ENCODE measurements around the gene RNF223. TPM values are rescaled to one million over a fixed set of nuclear protein-coding genes. Genes with fewer than 3 reads are reported as not detected.
"Not testable (repeated sequence)": the region's sequence is repeated elsewhere in the genome, so short reads cannot be mapped to it uniquely, and the experiment has no call there.

Gene RNF223
- polyA plus RNA-seq, 10 donors = 0.08 to 0.16 (median 0.11) TPM; not detected in 5

- DNase-seq = no peak
Observed at GRCh38 chr1:1074631-1075147, 583 bp upstream of the RNF223 start.

- no peak for DNase-seq
Observed at GRCh38 chr1:1072849-1073742, 1.0 kb downstream of the RNF223 start.

GRCh38 chr1:1072299-1072848, 1.7 kb downstream of the RNF223 start:
- DNase-seq = no peak

DNA sequence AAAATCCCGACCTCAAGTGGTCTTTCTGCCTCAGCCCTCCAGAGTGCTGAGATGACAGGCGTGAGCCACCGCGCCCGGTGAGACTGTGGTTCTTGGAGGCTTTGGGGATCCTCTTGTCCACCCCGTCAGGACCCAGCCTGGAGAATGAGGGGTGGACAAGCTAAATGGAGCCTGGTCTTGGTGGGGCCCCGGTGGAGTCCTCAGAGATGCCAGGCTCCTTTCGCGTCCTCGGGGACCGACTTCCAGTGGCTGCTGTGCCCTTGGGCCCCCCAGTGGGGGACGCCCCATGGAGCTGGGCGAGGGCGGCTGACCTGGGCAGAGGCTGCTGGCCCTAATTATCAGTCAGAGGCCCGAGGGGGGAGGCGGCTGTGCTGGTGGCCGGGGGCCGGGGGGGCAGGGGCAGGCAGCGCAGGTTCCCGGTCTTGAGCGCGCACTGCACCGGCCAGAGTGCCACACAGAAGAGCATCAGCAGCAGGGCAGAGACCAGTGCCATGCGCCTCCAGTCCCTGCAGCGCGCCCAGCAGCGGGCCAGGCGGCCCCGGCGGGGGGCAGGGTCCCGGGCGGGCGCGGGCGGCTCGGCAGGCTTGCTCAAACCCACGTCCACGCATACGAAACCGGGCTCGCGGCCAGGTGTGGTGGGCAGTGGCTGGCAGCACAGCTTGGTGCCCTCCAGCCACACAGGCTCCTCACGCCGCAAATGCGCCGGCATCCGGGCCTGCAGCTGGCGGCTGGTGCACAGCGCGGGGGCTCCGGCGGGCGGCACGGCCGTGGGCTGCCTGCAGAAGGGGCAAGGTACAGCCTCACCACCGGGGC, 2.4 kb downstream of the RNF223 start:
- DNase-seq = no peak

DNA sequence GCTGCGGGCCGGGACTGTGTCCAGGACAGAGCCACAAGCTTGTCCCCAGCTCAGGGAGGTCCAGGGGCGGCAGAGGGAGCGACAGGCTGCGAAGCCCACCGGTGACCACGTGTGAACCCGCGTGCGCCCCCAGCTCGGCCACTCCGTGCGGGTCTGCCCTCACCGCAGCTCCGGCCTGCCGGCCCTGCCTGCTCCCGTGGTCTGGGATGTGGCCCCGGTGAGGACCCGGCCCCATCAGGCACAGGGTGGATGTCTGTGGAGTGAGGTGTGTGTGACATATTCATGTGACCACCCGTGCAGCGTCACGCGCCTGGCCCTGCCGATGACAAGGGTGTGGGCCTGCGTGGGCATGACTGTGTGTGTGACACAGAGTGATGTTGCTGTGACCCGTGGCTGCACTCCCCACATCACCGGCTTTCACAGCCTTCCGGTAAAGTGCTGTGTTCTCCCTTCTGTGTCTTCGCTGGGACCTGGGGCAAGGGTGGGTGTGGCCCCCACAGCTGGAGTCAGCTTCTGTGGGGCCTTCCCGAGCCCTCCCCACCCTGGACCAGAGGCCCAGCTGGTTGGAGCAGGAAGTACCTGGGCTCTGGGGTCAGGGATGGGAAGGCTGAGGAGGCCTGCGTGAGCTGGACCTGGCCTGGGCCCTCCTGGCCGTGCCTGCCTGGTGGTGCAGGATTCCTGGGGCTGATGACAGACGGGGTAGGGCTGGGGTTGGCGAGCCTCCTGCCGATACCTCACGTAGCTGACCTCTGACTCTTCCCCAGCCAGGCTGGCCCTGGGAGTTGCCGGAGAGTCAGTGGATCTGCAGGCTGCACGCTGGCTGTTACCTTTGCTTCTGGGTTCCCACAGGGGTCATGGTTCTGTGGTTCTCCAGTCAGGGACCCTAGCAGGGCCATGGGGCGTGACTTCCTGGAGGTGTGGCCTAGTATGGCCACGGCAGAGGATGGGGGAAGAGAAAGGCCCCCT, 4.1 kb downstream of the RNF223 start:
- DNase-seq = no peak

- DNase-seq = peak in 2 of 3 donors; percentile 32 to 61
Observed at GRCh38 chr1:1069056-1069710, 4.9 kb downstream of the RNF223 start.

DNA sequence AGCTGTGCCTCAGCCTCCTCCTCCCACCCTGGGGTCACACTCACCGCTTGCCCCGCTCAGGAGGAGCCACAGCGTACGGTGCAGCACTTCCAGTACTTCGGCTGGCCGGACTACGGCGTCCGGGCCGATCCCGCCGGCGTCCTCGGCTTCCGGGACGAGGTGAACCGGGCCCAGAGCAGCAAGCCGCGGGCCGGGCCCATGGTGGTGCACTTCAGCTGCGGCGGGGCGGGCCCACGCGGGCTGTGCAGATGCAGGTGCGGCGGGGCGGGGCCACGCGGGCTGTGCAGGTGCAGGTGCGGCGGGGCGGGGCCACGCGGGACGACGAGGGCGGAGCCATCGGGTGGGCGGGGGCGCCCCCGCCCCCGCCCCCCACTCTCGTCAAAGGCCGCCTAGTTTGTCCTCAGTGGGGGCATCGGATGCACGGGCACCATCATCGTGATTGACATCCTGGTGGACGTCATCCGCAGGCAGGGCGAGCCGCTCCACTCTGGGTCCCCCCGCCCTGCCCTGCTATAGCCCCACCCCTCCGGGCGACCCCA, 5.5 kb downstream of the RNF223 start:
- no peak for DNase-seq

DNA sequence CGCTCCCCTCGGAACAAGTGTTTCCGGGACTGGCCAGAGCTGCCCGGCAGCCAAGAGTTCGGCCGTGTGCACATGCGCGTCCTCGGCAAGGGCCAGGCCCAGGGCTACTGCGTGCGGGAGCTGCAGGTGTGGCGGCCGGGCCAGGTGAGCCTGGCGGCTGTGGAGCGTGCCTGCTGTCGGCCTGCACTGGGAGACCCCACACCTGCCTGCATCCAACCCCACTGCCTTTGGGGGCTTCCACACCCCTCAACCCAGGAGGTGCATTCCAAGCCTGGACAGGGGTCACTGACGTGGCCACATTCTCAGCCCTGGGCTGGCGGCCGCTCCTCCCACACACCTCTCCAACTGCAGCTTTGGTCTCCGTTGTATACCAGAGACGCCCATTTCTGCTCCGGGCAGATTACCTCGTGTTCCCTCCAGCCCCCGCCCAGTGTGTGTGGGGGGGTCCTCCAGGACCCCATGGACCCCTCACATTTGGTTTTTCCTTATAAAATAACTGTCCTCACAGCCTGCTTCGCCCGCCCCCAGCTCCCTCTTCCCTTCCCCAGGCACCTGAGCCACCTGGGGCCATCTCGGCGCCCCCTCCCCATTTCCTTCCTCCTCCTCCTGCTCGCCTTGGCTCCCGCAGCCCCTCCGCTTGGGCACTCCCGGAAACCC, 6.1 kb downstream of the RNF223 start:
- DNase-seq = no peak

- DNase-seq = no peak
Observed at GRCh38 chr1:1067284-1067859, 6.7 kb downstream of the RNF223 start.

- no peak for DNase-seq
Observed at GRCh38 chr1:1066403-1067283, 7.5 kb downstream of the RNF223 start.

GRCh38 chr1:1065940-1066304, 8.2 kb downstream of the RNF223 start:
- not testable (repeated sequence) for DNase-seq

GRCh38 chr1:1065265-1065939, 8.7 kb downstream of the RNF223 start:
- DNase-seq = no peak

DNA sequence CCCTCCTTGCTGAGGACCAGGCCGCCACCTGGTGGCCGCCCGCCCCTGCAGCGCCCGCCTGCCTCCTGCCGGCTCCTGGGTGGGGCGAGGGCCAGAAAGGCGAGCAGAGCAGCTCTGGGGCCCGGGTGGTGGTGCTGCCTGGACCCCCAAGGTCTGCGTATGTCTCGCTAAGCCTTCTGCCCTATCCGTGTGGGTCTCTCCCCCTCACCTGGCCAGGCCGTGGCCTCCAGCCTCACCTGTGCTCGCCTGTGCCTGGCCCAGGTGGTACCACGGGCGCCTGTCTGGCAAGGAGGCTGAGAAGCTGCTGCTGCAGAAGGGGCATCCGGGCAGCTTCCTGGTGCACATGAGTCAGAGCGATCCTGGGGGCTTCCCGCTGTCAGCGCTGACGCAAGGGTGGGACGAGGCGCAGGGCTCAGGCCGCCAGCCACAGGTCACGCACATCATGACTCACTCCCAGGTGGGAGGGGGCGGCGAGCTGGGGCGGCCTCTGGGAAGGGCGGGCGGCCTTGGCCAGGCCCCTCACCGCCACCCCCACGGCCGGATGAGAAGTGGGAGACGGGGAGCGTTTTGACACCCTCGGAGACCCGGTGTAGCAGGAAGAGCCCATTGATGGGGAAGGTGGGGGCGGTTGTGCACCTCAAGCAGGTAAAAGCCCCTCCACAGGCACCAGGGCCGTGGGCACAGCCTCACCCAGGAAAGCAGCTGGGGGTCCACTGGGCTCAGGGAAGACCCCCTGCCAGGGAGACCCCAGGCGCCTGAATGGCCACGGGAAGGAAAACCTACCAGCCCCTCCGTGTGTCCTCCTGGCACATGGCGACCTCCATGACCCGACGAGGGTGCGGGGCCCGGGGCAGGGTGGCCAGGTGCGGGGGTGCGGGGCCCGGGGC, 9.9 kb downstream of the RNF223 start:
- peak in 2 of 3 donors; percentile 42 to 65 for DNase-seq

DNA sequence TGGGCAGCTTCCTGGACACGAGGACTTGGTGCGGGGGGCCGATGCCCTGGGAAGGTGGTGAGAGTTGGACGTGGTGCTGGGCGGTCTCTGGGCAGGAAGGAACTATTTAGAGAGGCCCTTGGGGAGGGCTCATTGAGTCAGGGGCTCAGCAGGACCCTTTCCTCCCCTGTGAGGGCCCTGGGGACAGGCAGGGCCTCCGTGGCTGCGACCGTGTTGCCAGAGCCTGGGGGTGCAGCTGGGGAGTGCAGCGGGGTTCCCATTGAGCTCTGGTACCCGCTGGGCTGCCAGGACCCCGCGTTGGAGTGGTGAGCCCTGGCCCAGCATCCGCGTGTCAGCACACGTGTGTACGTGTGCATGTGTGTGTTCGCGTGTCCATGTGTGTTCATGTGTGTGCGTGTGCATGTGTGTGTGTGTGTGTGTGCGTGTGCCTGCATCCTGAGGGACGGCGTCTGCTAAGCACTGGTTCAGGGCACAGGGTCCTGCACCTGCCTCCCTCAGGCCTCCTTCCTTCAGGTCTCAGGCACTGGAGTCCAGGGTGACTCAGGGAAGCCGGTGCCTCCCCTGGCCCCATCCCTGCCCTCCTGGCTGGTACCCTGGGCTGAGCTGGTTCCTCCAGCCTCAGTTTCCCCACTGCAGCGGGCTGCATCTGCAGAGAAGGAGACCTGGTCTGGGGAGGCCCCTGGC, 10.7 kb downstream of the RNF223 start:
- peak in 1 of 3 donors; percentile 27 for DNase-seq

GRCh38 chr1:1062348-1063163, 11.6 kb downstream of the RNF223 start:
- DNase-seq = no peak

Measured in muscle of back (tissue), 11 donors.